ENCODE data around the gene PLXNA1.

The PLXNA1 gene

GRCh38 chr3:127016043-127016343 is 33.1 kb downstream of the PLXNA1 start:
- Histone ChIP-seq H3K27ac (ENCODE audit: low read depth, low read length) (no peak overlapping the region), H3K27me3 (ENCODE audit: low read length) (no peaks in the 10 kb centered on the region), H3K9ac (ENCODE audit: low read length) (no peak overlapping the region), H4K20me1 (ENCODE audit: low read depth, low read length) (no peaks in the 10 kb centered on the region), H2AFZ (ENCODE audit: low read depth, low read length, severe bottlenecking) (no peak overlapping the region), H3K4me2 (ENCODE audit: low read depth, low read length, poor library complexity, severe bottlenecking) (no peak overlapping the region), H3F3A (ENCODE audit: insufficient read depth) (no peaks in the 10 kb centered on the region), H3K79me2 (ENCODE audit: insufficient read depth, low read length) (no peaks in the 10 kb centered on the region), H3K9me2 (replicated peaks; ENCODE audit: insufficient read depth, low read length) (no peaks in the 10 kb centered on the region), H3K4me3 (ENCODE audit: insufficient read depth, low read length, poor library complexity, severe bottlenecking) (no peak overlapping the region), H3K9me3 (ENCODE audit: insufficient read depth, low read length) (no peaks in the 10 kb centered on the region), H3K36me3 (ENCODE audit: low read length) (no peaks in the 10 kb centered on the region)
- no peak for TF ChIP-seq EZH2phosphoT487 (conservative IDR thresholded peaks at IDR 0.05; ENCODE audit: low read length)

- no peak overlapping the region for H3K9ac ChIP-seq (ENCODE audit: low read length)
- H2AFZ ChIP-seq (ENCODE audit: low read depth, low read length, severe bottlenecking): no peak overlapping the region
- H3K36me3 ChIP-seq (ENCODE audit: low read length): no peaks in the 10 kb centered on the region
- H3K4me2 ChIP-seq (ENCODE audit: low read depth, low read length, poor library complexity, severe bottlenecking): no peak overlapping the region
- H3K9me3 ChIP-seq (ENCODE audit: insufficient read depth, low read length): no peaks in the 10 kb centered on the region
- H3F3A ChIP-seq (ENCODE audit: insufficient read depth): no peaks in the 10 kb centered on the region
- H4K20me1 ChIP-seq (ENCODE audit: low read depth, low read length): no peaks in the 10 kb centered on the region
- TF ChIP-seq CTCF (IDR thresholded peaks at IDR 0.05; ENCODE audit: insufficient read depth, low read length, poor library complexity, severe bottlenecking): no peak
- no peak for TF ChIP-seq EZH2phosphoT487 (conservative IDR thresholded peaks at IDR 0.05; ENCODE audit: low read length)
- no peak overlapping the region for H3K27ac ChIP-seq (ENCODE audit: low read depth, low read length)
- no peaks in the 10 kb centered on the region for H3K9me2 ChIP-seq (replicated peaks; ENCODE audit: insufficient read depth, low read length)
- no peaks in the 10 kb centered on the region for H3K27me3 ChIP-seq (ENCODE audit: low read length)
- no peaks in the 10 kb centered on the region for H3K79me2 ChIP-seq (ENCODE audit: insufficient read depth, low read length)
- H3K4me3 ChIP-seq (ENCODE audit: insufficient read depth, low read length, poor library complexity, severe bottlenecking): no peak overlapping the region
Measured at GRCh38 chr3:127016461-127016860, 33.5 kb downstream of the PLXNA1 start.

- Histone ChIP-seq H3K27ac (ENCODE audit: low read depth, low read length) (no peak overlapping the region), H3K9ac (ENCODE audit: low read length) (no peak overlapping the region), H3K9me3 (ENCODE audit: insufficient read depth, low read length) (no peaks in the 10 kb centered on the region), H4K20me1 (ENCODE audit: low read depth, low read length) (no peaks in the 10 kb centered on the region), H3K9me2 (replicated peaks; ENCODE audit: insufficient read depth, low read length) (no peaks in the 10 kb centered on the region), H3K4me2 (ENCODE audit: low read depth, low read length, poor library complexity, severe bottlenecking) (no peak overlapping the region), H3K27me3 (ENCODE audit: low read length) (no peaks in the 10 kb centered on the region), H2AFZ (ENCODE audit: low read depth, low read length, severe bottlenecking) (no peak overlapping the region), H3F3A (ENCODE audit: insufficient read depth) (no peaks in the 10 kb centered on the region), H3K4me3 (ENCODE audit: insufficient read depth, low read length, poor library complexity, severe bottlenecking) (no peak overlapping the region), H3K36me3 (ENCODE audit: low read length) (no peaks in the 10 kb centered on the region), H3K79me2 (ENCODE audit: insufficient read depth, low read length) (no peaks in the 10 kb centered on the region)
- TF ChIP-seq EZH2phosphoT487 (conservative IDR thresholded peaks at IDR 0.05; ENCODE audit: low read length) (no peak), CTCF (IDR thresholded peaks at IDR 0.05; ENCODE audit: insufficient read depth, low read length, poor library complexity, severe bottlenecking) (no peak)
Measured at GRCh38 chr3:127017229-127017628, 34.3 kb downstream of the PLXNA1 start.

DNA sequence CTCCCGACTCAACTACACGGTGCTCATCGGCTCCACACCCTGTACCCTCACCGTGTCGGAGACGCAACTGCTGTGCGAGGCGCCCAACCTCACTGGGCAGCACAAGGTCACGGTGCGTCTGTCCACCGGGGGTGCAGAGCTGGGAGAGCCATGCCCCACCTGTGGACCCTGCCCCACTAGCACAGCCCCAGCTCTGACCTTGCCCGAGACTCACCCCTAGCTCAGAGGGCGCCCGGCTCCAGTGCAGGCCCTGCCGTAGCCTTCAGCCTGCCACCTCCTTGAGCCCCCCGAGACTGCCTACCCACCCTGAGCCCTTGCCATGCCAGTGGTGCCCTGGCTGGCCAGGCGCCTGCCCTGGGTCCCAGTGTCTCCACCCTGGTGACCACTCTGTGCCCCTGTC is 34.9 kb downstream of the PLXNA1 start:
- H3K79me2 ChIP-seq (ENCODE audit: insufficient read depth, low read length): no peaks in the 10 kb centered on the region
- no peak for TF ChIP-seq CTCF (IDR thresholded peaks at IDR 0.05; ENCODE audit: insufficient read depth, low read length, poor library complexity, severe bottlenecking)
- TF ChIP-seq EZH2phosphoT487 (conservative IDR thresholded peaks at IDR 0.05; ENCODE audit: low read length): no peak
- H3K9me3 ChIP-seq (ENCODE audit: insufficient read depth, low read length): no peaks in the 10 kb centered on the region
- H3K27ac ChIP-seq (ENCODE audit: low read depth, low read length): no peak overlapping the region
- H3K9ac ChIP-seq (ENCODE audit: low read length): no peak overlapping the region
- H3K36me3 ChIP-seq (ENCODE audit: low read length): no peaks in the 10 kb centered on the region
- no peaks in the 10 kb centered on the region for H3F3A ChIP-seq (ENCODE audit: insufficient read depth)
- no peaks in the 10 kb centered on the region for H3K27me3 ChIP-seq (ENCODE audit: low read length)
- H3K4me2 ChIP-seq (ENCODE audit: low read depth, low read length, poor library complexity, severe bottlenecking): no peak overlapping the region
- no peak overlapping the region for H3K4me3 ChIP-seq (ENCODE audit: insufficient read depth, low read length, poor library complexity, severe bottlenecking)
- H3K9me2 ChIP-seq (replicated peaks; ENCODE audit: insufficient read depth, low read length): no peaks in the 10 kb centered on the region
- no peak overlapping the region for H2AFZ ChIP-seq (ENCODE audit: low read depth, low read length, severe bottlenecking)
- H4K20me1 ChIP-seq (ENCODE audit: low read depth, low read length): no peaks in the 10 kb centered on the region

All from SU-DHL-6 (cell line).